ENCODE measurements around the gene TMEM119. TPM values are rescaled to one million over a fixed set of nuclear protein-coding genes. Genes with fewer than 3 reads are reported as not detected.
"Not testable (repeated sequence)": the region's sequence is repeated elsewhere in the genome, so short reads cannot be mapped to it uniquely, and the experiment has no call there.

TMEM119 gene
- total RNA-seq, 2 experiments from 2014 or later = 0.16 to 0.20 TPM

DNA sequence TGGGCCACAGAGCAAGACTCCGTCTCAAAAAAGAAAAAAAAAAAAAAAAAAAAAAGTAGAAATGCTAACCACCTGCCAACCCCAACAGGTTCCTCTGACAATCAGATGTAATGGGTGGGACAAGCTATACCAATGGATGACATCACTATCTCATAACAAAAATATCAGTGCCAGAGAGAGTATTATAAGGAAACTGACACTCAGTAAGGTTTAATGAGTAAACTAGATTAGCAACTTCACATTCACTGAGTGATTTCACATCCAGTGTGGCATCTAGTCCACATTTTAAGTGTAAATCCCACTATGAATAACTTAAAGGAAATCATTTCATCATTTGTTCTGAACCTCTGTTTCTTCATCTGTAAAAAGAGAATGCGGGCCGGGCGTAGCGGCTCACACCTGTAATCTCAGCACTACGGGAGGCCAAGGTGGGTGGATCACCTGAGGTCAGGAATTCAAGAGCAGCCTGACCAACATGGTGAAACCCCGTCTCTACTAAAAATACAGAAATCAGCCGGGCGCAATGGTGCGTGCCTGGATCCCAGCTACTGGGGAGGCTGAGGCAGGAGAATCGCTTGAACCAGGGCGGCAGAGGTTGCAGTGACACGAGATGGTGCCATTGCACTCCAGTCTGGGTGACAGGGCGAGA, 38.8 kb downstream of the TMEM119 start:
- no peak for ATAC-seq
- H3K9me3 Mint-ChIP-seq (ENCODE audit: low read depth) = no peaks in the 10 kb centered on the region
- peak; percentile 42 for DNase-seq
- H3K4me3 Mint-ChIP-seq = peak overlapping the region; percentile 97
- H3K36me3 Mint-ChIP-seq = peaks cover 34% of the 10 kb centered on the region
- H3K27ac Mint-ChIP-seq = peak overlapping the region; percentile 99
- CTCF ChIA-PET = interaction anchor here (0.7 to 16.9 kb wide), 8 partner anchors 10 to 534 kb away, joined by 3 to 382 read pairs (median 4); partner anchors contain the start of gene ALKBH2
- H3K27me3 Mint-ChIP-seq = no peaks in the 10 kb centered on the region
- H3K4me1 Mint-ChIP-seq = peaks cover 59% of the 10 kb centered on the region

DNA sequence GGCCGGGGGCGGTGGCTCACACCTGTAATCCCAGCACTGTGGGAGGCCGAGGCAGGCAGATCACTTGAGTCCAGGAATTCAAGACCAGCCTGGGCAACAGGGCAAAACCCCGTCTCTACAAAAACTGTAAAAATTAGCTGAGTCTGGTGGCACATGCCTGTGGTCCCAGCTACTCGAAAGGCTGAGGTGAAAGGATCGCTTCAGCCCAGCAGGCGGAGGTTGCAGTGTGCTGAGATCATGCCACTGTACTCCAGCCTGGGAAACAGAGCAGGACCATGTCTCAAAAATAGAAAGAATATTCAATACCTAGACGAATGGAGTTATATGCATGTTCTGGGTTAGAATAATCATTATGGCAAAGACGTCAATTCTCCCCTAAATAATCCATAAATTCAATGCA, 42.5 kb downstream of the TMEM119 start:
- CTCF ChIA-PET = interaction anchor here (1.3 to 1.5 kb wide), 2 partner anchors 42 to 63 kb away, joined by 3 to 5 read pairs; no protein-coding TSS in a partner anchor
- H3K27me3 Mint-ChIP-seq; H3K27ac Mint-ChIP-seq; ATAC-seq; H3K4me3 Mint-ChIP-seq; H3K9me3 Mint-ChIP-seq (ENCODE audit: low read depth): not testable (repeated sequence)
- peak; percentile 9 for DNase-seq
- Mint-ChIP-seq H3K4me1 (peaks cover 80% of the 10 kb centered on the region), H3K36me3 (peaks cover 49% of the 10 kb centered on the region)

DNA sequence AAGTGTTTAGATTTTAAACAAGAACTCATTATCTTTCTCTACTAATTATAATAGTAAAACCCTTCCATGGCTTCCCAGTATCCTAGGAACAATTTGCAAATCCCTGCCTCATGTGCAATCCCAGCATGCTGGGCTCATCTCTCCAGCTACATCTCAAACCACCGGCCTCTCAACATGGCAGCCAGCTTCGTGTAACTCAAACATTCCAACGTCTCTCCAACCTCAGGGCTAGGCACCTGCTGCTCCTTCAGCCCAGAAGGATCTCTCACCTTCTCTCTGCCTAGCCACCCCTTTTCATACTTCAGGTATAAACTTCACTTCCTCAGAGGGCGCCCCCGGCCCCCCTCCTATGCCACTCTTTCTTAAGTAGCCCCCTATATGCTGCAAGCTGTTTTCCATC, 44.1 kb downstream of the TMEM119 start:
- Mint-ChIP-seq H3K36me3 (peaks cover 45% of the 10 kb centered on the region), H3K4me3 (no peak overlapping the region), H3K9me3 (ENCODE audit: low read depth) (no peaks in the 10 kb centered on the region), H3K27me3 (no peaks in the 10 kb centered on the region), H3K4me1 (peaks cover 77% of the 10 kb centered on the region), H3K27ac (no peak overlapping the region)
- CTCF ChIA-PET = interaction anchor here (1.3 kb wide), 1 partner anchor 249 kb away, joined by 3 read pairs; no protein-coding TSS in a partner anchor
- ATAC-seq (no peak), DNase-seq (peak; percentile 23)

DNA sequence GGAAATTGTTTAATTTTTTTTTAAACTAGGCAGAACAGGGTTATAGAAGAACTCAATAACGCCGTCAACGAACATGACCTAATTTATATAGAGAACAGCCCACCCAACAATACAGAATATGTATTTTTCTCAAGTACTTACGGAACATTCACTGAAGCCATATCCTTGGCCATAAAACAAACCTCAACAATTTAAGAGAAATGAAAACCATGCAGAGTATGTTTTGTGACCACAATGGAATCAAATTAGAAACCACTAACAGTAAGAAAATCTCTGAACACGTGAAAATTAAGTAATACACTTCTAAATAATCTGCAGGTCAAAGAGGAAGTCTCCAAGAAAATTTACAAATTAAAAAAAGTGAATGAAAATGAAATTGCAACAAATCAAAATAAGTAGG, 46.3 kb downstream of the TMEM119 start:
- ATAC-seq (no peak), DNase-seq (no peak)
- no peaks in the 10 kb centered on the region for H3K27me3 Mint-ChIP-seq
- peak overlapping the region; percentile 30 for H3K27ac Mint-ChIP-seq
- H3K9me3 Mint-ChIP-seq (ENCODE audit: low read depth) = no peaks in the 10 kb centered on the region
- CTCF ChIA-PET = no interaction called here
- H3K4me1 Mint-ChIP-seq = peaks cover 64% of the 10 kb centered on the region
- H3K36me3 Mint-ChIP-seq = peaks cover 46% of the 10 kb centered on the region
- H3K4me3 Mint-ChIP-seq = peak overlapping the region; percentile 2

DNA sequence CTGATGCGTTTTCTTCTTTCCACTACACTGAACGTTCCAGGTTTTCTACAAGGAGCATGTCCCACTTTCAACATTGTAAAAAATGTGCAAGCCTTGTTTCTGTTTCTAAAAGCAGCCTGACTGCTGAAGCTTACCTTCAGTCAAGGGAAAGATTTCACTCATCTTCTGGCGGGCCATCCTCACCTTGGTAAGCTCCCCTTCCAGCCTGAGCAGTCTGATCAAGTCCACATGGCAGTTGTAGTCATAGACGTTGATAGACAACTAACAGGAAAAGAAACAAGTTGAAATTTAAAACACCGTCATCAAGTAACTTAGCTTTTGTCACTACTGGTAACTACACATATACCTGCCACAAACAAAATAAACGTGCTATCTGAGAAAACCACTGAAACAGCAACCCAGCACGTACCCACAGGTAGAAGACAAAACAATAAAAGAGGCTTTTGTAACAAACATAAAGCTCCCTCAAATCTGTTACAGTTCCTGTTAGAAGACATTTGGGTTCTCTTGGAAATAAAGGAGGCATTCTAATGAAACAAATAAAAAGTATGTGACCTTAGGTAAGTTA, 48.8 kb downstream of the TMEM119 start:
- H3K27me3 Mint-ChIP-seq = no peaks in the 10 kb centered on the region
- no peaks in the 10 kb centered on the region for H3K9me3 Mint-ChIP-seq (ENCODE audit: low read depth)
- peaks cover 53% of the 10 kb centered on the region for H3K36me3 Mint-ChIP-seq
- CTCF ChIA-PET = interaction anchor here (0.5 to 2.3 kb wide), 6 partner anchors 8 to 1964 kb away, joined by 3 to 7 read pairs (median 3); partner anchors contain the start of gene SART3
- DNase-seq = peak; percentile 19
- no peak for ATAC-seq
- H3K4me3 Mint-ChIP-seq = no peak overlapping the region
- H3K4me1 Mint-ChIP-seq = peaks cover 46% of the 10 kb centered on the region
- H3K27ac Mint-ChIP-seq = peak overlapping the region; percentile 42

DNA sequence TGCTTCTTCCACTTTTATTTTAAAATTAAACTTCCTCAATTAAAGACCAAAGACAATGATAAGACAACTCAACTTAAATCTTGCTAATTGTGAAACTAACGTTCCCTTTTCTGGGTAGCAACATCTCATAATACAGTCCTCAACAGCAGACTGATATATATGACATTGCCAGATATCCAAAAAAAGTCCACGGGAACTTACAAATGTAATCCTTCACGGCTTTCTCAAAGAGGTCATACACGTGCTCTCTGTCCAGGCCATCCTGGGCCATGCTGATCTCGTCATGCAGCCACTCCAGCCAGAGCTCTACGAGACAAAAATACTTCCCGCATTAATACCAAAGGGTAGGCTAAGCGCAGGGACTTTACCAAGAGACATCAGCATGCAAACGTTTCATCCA, 50.2 kb downstream of the TMEM119 start:
- Mint-ChIP-seq H3K4me3 (no peak overlapping the region), H3K9me3 (ENCODE audit: low read depth) (no peaks in the 10 kb centered on the region), H3K4me1 (peaks cover 35% of the 10 kb centered on the region), H3K27ac (no peak overlapping the region), H3K36me3 (peaks cover 56% of the 10 kb centered on the region), H3K27me3 (no peaks in the 10 kb centered on the region)
- DNase-seq = no peak
- CTCF ChIA-PET = no interaction called here
- no peak for ATAC-seq

DNA sequence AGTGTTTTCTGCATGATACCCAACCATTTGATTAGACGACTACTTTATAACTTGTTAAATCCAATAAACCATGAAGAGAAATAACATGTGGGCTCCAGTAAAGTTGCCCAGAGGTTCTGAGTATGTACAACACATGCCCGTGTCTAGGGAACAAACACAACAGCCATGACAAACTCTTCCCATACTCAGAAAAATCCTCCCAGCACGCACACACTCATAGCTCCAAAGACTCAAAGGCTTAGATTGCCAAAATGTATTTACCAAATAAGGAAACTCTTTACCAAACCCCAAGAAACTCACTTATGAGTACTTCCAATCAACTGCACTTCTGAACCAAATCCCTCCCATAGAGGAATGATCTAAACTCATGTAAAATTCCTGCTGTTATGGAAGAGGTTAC, 54.2 kb downstream of the TMEM119 start:
- H3K36me3 Mint-ChIP-seq = peaks cover 60% of the 10 kb centered on the region
- H3K4me1 Mint-ChIP-seq = peaks cover 14% of the 10 kb centered on the region
- no peaks in the 10 kb centered on the region for H3K27me3 Mint-ChIP-seq
- no peak overlapping the region for H3K4me3 Mint-ChIP-seq
- no peak overlapping the region for H3K27ac Mint-ChIP-seq
- DNase-seq (no peak), ATAC-seq (no peak)
- H3K9me3 Mint-ChIP-seq (ENCODE audit: low read depth) = no peaks in the 10 kb centered on the region
- CTCF ChIA-PET = interaction anchor here (1.5 kb wide), 1 partner anchor 9 kb away, joined by 3 read pairs; no protein-coding TSS in a partner anchor

DNA sequence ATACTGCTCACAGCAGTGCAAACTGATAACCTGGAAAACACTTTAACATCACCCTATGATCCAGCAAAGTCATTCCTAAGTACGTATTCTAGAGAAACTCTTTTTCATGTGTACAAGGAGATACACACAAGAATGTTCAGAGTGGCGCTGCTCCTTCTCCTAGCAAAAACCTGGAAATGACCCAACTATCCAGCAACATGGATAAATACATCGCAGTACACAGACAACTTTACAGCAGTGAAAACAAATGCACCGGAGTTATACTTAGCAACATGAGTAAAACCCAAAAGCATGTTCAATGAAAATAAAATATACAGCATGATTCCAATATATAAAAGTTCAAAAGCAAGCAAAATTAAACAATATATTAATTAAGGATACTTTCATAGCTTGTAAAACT, 55.6 kb downstream of the TMEM119 start:
- CTCF ChIA-PET = no interaction called here

More for the DNA sequence above, 55.6 kb downstream of the TMEM119 start:
- Mint-ChIP-seq H3K9me3 (ENCODE audit: low read depth) (no peaks in the 10 kb centered on the region), H3K4me3 (no peak overlapping the region), H3K27ac (no peak overlapping the region), H3K4me1 (peaks cover 12% of the 10 kb centered on the region), H3K27me3 (no peaks in the 10 kb centered on the region), H3K36me3 (peaks cover 62% of the 10 kb centered on the region)
- DNase-seq = no peak
- ATAC-seq = no peak

Small RNA genes within 50 kb of the gene (microRNA-seq; reads per million reads assigned to microRNA genes)
- gene MIR4496 = not detected

Other genes starting within 250 kb of the TMEM119 start
- gene FICD, start 82.8 kb downstream of the TMEM119 start, total RNA-seq = 1 to 10 TPM; 5.8 to 6.1 TPM
- 10 to 100 TPM; 81.2 to 99.7 TPM for gene SART3, start 36.9 kb downstream of the TMEM119 start, total RNA-seq
- 10 to 100 TPM; 64.2 to 86.9 TPM for gene ISCU, start 35.5 kb downstream of the TMEM119 start, total RNA-seq
- gene SELPLG, start 35.8 kb upstream of the TMEM119 start, total RNA-seq = 100 to 1,000 TPM; 148 to 184 TPM
- 10 to 100 TPM; 54.3 to 63.0 TPM for gene CORO1C, start 133.4 kb upstream of the TMEM119 start, total RNA-seq

Measured in activated CD8-positive, alpha-beta memory T cell treated with anti-CD3 and anti-CD28 coated beads, Interleukin-2, amount 10 ng/mL, durations not matched to agents 7 days and 5 days (primary cell).